HG03045 (cell line): ENCODE results near the gene ANKRD13B.

Experiments used
- ATAC-seq: cut with Tn5 transposase; IDR thresholded peaks from one replicate; pipeline ENCODE4 v1.9.1; 2021; ENCODE audit warnings: mild to moderate bottlenecking, moderate library complexity; ENCODE audit not compliant: unreplicated experiment

The ANKRD13B gene

DNA sequence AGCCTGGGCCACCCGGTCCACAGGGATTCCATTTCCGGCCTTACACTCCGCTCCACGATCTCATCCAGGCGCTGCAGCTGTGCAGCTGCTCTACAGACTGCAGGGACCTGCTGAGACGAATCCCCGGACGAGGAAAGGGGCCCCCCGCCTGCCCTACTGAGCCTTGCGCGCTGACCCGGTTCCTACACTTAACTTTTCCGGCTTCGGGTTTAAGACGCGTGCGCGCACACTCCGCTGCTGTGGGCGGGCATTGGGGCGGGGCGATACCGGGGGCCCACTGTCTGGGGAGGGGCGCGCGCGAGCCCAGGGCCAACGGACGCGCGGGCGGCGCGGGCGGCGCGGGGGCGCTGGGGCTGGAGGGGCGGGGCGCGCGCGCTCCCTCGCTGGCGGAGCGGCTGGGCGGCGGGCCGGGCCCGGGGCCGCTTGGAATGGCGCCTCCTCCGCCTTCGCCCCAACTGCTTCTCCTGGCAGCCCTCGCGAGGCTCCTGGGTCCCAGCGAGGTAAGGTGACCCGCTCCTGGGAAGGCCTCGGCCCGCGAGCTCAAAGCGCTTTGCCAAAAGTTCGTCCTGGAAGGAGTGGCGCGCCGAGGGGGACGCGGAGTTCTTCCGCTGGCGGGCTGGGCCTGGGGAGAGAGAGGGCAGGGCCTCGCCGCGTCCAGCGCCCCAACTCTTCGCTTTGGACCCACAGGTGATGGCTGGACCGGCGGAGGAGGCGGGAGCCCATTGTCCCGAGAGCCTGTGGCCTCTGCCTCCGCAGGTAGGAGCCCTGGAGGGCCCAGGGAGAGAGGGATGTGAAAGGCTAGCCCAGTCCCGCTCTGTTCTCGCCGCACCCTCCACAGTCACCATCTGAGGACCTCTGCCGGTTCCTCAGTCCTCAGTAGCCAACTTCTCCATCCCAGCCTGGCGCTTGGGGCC, 24.3 kb upstream of the ANKRD13B start, which contains the start of gene TP53I13:
TSS of gene TP53I13 (plus strand) at position 371 of the 914 bp plus-strand sequence. CDS start at position 429, 58 bp downstream.
- ATAC-seq: peak; percentile 39

DNA sequence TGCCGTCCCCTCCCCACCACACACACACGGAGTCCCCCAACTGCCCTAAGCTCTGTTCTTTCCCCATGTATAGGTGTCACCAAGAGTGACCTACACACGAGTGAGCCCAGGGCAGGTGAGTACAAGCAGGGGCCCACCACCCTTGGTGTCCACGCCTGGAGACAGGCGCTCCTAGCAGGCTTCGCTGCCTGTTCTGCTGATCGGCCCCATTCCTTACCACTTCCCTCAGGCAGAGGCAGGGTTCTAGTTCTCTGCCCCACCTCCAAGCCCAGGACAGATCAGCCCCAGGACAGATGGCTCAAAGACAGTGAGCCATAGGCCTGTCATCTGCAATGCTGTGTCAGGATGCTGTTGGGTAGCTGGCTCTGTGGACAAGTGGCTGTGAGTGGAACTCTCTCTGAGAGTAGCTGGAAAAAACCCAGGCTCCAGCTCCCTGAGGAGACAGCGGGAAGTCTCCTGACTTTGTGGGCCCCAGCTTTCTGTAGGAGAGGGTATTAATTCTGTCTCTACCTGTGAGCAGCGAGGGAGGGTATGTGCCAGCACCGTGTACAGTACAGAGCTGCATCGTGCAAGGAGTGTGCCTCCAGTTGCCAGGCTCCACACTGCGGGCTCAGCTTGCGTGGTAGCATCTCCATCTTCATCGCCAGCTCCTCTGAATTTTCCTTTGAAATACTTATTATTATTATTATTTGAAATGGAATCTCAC, 23.5 kb upstream of the ANKRD13B start:
- ATAC-seq: no peak

DNA sequence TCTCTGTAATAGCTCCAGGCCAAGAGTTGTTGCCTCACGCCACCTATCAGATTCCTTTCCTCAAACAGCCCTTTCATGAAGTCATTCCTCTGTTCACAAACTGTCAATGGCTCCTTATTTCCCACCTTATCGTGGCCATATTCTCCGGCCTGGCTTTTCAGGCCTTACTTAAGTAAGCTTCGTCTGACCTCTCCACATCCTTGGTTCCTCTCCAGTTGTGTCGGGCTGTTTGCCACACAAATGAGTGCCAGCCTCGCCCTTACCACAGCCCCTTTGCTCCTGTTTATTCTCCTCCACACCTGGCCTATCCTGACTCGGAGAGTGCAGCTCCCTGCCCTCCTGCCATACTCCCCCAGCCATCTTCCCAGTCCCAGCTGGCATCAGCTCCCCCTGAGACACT, 22.4 kb upstream of the ANKRD13B start:
- no peak for ATAC-seq

DNA sequence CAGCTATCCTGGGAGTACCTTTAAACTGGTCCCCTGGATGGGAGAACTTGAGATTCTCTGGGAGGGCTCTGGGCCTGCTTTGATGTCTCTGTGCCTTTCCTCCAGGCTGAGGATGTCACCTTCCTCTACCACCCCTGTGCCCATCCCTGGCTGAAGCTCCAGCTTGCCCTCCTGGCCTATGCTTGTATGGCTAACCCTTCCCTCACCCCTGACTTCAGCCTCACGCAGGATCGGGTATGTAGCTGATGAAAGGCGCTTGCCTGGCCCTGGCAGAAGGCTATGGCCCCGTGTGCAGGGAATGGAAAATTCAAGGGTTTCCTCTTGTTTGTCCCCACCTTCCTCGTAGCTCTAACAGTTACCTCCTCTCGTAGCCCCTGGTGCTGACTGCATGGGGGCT, 21.4 kb upstream of the ANKRD13B start:
- no peak for ATAC-seq

DNA sequence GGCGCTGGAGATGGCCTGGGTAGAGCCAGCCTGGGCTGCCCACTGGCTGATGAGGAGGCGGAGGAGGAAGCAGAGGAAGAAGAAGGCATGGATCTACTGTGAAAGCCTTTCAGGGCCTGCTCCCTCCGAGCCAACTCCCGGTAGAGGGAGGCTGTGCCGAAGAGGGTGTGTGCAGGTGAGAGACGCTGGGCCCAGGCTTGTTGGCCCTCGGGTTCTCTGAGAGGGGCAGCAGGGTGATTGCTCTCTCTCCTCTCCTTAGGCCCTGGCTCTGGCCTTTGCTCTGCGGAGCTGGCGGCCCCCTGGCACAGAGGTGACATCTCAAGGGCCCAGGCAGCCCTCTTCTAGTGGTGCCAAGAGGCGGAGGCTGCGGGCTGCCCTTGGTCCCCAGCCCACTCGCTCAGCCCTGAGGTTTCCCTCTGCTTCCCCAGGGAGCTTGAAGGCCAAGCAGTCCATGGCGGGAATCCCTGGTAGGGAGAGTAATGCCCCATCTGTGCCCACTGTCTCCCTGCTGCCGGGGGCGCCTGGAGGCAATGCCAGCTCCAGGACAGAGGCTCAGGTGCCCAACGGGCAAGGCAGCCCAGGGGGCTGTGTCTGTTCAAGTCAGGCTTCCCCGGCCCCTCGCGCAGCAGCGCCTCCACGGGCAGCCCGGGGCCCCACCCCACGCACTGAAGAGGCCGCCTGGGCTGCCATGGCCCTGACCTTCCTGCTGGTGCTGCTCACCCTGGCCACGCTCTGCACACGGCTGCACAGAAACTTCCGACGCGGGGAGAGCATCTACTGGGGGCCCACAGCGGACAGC, 20.9 kb upstream of the ANKRD13B start:
- no peak for ATAC-seq

DNA sequence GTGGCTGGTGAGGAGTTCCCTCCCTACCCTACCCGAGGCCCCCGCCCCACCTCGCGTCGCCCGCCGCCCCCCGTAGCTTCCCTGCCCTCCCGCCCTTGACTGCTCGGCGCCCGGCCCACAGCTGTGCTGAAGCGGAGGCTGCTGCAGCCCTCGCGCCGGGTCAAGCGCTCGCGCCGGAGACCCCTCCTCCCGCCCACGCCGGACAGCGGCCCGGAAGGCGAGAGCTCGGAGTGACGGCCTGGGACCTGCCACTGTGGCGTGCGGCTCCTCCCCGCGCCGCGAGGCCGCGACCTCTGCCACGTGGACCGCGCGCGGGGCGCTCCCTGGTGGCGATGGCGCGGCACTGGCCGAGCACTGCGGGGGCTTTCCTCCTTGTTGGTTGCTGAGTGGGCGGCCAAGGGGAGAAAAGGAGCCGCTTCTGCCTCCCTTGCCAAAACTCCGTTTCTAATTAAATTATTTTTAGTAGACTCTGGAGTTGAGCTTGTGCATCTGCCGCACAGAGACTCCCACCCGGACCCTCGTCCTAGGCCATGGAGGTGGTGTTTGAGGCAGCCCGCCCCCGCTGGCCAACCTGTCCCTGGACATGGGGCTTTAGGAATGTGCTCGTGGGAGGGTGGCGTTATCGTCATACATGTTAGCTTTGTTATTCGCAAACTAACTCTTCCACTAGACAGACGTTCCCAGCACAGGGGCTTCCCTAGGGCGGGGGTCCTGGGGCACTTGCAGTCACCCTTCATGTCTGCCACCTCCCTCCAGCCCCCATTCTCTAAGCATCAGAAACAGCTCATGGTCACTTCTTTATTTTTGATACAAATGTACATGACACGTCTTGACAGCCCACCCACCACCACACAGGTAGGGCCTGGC, 20.0 kb upstream of the ANKRD13B start:
- peak; percentile 31 for ATAC-seq

DNA sequence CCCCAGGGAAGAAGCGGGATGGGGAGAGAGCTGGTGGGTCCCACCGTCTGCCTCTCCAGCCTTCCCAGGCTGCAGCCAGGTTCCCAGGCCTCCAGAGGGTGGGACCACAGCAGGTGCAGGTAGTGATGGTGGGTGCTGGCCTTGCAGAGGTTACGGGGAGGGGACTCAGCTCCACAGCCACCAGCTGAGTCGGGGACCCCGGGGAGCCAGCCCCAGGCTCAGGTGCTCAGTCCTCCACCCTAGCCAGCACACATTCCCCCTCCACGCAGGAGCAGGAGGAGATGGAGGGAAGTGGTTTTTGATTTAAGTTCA, 19.4 kb upstream of the ANKRD13B start:
- no peak for ATAC-seq

DNA sequence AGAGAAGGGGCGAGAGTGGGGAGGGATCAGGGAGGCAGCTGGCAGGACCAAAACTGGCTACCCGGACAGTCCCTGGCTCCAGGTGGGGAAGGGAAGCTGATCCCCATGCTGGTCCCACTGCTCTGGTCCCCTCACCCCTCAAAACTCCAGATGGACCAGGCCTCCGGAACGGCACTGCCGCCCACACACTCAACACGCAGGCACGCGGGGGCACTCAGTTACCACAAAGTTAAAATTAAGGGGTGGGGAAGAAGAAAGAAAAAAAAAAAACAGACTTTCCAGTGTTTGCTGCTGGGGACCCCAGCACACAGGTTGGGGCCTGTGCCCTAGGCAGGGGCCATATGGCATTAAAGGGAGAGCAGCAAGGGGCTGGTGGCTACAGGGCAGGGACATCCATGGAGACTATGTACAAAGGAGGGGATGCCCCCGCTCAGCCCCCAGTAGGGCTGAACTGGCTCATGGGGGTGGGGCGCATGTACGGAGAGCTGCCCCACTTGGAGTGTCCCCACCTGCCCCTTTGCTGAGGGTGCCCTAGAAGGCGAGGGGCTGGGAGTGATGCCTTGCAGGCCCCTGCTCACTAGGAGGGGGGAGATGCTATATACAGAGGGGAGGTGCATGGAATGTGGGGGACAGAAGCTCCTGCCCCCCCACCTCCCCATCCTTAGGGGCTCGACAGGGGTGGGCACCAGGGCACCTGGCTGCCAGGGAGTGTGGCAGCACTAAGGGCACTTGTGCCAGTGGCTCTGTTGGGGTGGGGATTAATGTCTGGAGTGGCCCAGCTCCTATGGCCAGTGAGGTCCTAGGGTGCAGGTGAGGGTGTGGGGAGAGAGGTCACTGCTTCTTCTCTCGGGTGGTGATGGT, 18.8 kb upstream of the ANKRD13B start:
- ATAC-seq: no peak

DNA sequence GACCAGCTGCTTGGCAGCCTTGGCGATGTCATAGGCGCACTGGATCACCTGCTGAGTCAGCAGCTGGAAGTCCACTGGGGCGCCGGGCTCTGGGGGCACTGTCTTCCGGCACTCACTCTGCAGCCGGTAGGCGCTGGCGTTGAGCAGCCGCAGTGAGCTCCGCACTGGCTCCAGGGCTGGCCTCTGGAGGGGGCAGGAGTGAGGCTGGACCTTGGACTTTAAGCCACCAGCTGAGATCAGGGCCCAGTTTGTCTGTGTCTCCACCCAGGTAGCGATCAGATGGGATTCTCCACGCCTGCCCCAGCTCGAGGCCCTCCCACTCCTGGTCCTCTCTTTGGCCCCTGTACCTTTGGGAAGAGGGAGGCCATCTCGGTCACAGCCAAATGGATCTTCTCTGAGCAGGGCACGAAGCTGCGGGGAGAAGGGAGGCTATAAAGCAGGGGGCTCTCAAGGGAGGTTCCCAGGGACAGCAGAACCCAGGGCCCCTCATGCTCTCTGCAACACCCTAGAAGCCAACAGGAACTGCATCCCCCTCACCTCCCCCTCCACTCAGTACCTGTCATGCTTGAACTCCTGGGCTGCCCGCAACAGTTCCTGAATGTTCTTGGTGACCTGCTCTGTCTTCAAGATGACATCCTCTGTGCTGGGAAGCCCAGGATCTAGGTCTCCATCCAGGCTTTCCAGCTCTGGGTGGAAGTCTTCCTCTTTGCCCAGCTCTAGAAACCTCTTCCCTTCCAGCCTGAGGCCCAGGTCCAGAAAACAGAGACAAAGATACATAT, 18.0 kb upstream of the ANKRD13B start:
- ATAC-seq: no peak

DNA sequence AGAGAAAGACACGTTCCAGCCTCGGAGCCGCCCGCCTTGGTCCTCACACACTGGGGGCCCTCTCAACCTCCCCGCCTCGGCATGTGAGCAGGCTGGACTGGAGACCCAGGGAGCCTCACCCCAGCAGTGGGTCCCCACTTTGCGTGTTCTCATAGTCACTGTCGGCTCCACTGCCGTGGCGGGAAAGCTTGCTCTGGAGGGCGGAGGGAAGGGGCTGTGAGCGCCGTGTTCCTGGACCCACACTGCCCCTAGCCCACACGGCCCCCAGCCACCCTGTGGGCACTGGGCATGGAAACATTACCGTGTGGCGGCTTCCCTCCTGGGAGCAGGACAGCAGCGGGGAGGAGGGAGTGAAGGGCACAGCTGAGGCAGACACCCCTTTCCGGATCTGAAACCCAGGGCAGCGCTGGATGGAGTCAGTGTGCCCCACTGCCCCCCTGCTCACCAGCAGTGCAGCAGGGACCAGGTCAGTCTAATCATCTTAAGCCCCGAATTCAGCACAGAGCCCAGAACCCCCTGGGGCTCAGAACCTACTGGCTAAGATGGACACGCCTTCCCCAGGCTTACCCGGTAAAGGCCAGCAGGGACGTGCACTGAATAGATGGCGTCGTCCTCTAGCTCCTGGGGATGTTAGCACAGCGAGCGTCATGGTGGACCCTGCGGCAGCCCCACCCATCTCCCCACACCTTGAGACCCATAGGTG, 17.3 kb upstream of the ANKRD13B start:
- no peak for ATAC-seq

DNA sequence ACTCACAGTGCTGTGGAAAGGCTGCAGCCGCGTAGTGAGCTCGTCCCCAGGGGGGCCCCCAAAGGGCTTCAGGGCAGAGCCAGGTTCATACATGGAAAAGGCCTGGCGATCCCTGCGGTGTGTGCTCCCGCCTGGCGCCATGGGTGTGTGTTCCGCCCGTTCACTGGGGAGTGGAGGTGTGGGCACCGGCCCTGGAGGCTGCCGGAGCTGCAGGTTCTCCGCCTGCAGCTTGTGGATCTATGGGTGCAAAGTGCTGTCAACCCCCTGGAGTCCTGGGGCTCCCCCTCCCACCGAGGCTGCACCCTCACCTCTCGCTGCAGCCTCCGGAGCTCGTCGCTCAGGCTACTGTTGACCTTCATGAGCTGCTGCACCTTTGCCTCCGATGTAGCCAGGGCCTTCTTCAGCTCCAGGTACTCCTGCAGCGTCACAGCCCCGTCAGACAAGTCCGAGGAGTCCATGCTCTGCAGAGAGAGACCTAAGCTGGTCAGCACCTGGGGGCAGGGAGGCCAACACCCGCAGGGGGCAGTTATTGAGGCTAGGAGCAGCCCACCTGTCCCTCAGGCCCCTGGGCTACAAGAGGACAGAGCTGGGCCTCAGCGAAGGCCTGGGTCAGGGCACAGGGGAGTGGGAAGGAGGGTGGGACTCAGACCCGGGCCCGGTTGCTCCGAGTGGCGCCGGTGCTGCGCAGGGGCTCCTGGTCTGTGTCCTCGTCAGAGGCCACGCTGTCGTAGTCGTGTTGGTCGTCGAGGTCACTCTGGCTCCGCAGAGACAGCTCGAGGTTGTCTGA, 16.5 kb upstream of the ANKRD13B start:
- ATAC-seq: no peak

DNA sequence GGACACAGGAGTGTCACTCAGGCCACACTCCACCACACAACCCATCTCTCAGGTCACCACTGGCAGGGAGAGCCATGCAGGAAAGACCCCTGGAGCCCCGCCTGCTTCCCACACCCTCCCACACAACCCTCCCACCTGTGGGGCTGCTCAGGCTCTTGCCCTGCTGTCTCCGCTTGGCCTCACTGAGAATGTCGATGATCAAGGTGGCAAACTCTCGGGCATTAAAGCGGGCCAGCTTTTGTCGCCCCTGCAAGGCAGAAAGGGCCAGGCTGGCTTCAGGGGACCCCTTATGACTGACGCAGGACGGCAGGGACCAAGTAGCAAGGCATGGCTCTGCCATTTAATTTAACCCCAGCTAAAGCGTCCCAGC, 15.9 kb upstream of the ANKRD13B start:
- no peak for ATAC-seq

DNA sequence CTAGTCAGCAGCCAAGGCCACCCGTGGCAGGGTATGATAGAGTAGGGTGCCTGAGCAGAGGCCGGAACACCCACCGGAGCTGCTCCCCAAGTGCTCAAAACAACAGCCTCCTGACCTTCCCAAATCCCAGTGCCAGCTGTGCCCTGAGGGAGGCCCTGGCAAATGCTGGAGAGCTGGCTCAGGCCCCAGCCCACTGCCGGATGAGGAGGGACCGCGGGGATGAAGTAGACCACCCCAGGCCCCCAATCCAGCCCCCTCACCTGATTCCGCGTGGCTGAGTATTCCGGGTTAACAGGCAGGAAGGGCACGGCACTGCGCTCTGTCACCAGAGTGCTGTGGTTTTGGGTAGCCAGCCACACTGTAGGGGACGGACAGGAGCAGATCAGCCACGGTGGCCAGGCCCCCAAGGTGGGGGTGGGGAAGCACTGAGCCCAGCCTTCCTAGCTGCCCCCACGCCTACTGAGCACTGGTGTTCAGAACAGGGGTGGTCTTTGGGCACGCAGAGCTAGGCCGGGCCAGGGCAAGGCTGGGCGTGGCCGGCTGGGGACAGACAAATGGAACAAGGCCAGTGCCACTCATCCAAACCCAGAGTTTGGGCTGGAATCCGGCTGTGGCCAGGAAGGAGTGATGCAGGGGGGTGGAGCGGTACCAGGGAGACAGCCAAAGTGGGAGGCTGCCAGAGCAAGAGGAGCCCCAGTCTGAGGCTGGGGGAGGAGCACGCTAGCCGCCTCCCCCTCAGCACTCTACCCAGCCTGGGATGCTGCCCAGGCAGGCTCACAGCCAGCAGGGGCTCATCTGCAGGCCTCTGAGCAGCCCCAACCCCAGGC, 15.3 kb upstream of the ANKRD13B start:
- no peak for ATAC-seq

DNA sequence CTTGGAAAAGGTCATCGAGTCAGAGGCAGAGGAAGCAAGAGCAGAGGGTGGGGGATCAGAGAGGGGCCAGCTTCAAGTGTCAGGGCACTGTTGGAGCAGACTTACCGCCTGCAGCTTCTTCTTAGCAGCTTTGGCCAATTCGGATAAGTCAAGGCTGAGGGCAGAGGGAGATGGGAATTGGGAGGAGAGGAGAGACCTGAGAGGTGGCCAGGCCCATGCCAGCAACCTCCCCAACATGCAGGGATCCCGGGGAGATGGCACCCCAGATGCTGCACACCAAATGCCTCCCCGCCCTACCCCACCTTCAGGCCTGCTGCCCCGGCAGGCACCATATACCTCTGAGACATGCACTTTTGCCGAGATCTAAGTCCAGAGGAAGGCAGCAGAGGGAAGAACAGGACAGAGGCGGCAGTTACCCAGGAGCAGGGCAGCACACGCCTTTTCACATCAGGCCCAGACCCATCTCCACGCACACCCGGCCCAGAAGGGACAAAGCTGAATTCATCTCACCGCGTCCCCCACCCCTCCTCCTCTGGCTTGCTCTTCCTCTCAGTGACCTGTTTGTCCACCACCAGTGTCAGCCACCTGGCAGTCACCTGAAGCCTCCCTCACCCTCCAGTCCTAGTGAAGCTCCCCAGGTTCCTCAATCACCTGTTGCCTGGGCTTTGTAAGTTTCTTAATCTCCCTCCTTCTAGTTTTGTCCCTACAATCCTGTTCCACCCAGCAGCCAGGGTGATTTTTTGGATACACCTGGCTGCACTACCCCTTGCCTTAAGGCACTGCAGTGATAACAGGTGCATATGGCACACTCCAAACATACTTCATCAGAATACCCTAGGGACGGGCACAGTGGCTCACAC, 14.1 kb upstream of the ANKRD13B start:
- no peak for ATAC-seq

DNA sequence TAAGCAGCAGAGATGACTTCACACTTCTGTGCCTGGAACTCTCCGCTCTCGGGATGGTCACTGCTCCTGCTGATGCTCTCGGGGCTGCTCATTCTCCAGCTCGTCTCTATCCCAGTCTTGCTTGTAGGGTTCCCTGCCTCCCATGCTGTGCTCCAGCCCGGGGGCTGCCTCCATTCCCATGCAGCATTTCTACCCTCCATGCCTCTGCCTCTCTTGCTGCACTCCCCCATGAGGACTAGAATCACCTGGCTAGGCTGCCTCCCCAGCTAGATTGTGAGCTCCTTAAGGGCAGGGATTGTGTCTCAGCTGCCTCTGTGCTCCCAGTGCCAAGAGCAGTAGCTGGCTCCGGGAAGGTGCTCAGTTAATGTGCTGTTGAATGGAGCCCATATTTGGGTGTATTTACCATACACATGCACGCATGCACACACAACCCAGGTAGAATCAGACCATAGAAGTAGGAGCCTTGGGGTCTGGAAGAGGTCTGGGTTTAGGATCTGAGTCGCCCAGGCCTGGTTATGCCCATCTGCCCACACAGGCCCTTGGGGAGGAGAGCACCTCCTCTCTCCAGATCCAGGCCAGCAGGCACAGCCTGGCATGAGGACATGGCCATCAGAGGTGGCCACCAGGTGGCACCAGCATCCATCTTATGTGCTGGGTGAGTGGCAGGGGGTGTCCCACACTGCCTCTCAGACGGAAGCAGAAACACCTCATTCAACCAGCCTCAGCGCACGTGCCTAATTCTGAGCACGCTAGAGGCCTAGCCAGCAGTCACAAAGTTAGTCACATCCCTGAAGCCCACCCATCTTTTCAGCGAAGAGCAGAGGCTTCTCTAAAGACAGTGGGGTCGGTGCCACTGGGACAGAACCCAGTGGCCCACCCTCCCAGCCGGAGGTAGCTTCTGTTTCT, 12.8 kb upstream of the ANKRD13B start:
- peak; percentile 60 for ATAC-seq
